ENCODE results near the gene VEPH1.
"Not testable (repeated sequence)": the region's sequence is repeated elsewhere in the genome, so short reads cannot be mapped to it uniquely, and the experiment has no call there.

VEPH1 gene

GRCh38 chr3:157335233-157336076 is 167.8 kb downstream of the VEPH1 start:
- DNase-seq: no peak

DNA sequence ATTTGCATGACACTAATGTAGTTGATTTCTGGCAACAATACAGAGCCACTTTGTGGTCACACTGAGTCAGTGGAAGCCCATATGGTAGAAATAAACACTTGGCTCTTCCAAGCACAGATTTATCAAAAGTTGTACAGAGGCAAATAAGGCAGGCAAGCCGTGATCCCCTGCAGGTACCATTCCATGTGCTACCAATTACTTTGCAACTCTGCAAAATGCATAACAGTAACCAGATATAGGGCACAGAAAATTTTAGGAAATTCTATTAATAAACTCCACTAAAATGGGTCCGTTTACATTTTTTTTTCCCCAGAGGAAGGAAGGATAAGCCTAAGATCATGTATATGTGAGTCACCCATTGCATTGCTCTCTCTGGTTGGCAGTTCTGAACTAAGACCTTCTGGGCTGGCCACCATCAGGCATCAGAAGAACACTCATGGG is 169.6 kb downstream of the VEPH1 start:
- DNase-seq: no peak

- no peak for DNase-seq
Observed at GRCh38 chr3:157330206-157330605, 173.0 kb downstream of the VEPH1 start.

GRCh38 chr3:157329551-157329950 is 173.7 kb downstream of the VEPH1 start:
- no peak for DNase-seq

DNA sequence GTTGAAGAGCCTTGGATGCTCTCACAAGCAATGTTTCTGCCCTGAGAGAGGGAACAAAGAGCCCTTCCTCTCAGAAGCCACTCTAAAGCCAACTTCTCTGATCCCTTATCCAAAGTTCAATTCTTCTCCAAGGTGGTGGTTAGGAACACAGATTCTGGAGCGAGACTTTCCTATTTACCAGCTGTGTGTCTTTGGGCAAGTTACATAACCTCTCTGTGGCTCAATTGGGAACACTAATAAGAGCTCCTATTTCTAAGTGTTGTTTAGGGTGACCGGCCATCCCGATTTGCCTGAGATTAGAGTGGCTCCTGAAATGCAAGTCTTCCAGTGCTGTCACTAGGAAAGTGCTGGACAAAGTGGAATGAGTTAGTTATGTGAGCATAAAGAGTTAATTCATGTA is 175.4 kb downstream of the VEPH1 start:
- no peak for DNase-seq

GRCh38 chr3:157327018-157327417 is 176.2 kb downstream of the VEPH1 start:
- DNase-seq: no peak

GRCh38 chr3:157324869-157325268 is 178.3 kb downstream of the VEPH1 start:
- DNase-seq: not testable (repeated sequence)

GRCh38 chr3:157323360-157323759 is 179.9 kb downstream of the VEPH1 start:
- DNase-seq: no peak

DNA sequence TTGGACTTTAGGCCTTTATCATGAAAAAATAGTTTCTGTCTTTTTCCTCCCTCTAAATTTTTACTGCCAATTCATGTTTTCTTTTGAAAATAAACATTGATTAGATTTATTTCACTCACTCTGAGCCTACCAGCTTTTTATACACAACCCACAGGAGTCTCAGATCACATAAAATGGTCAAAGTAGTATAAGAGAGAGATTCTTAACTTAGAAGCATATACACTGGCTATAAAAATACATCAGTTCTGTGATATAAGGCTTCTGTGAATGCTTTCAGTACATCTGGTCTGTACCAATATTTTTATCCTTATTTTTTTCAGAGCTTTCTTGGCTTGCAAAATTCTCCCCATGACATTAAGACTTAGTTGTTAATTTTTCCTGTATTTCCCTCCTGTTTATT is 183.5 kb downstream of the VEPH1 start:
- DNase-seq: no peak

GRCh38 chr3:157318639-157319288 is 184.5 kb downstream of the VEPH1 start:
- DNase-seq: no peak

DNA sequence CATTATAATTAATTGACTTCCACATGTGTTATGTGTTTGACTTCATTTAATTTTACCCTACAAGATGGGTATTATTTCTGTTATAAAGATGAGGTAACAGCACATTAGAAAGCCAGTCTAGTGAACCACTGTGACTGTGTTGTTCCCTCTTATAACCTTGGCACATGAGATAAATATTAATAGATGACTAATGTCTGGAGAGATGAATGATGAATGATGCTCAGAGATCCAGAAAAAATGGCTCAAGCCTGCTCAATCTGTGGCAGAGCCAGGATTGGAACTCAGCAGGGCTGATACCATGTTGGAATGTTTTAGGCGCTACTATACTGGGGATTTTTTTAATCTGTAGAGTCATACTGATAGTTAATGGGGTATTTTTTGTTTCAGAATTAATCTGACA is 185.3 kb downstream of the VEPH1 start:
- no peak for DNase-seq

GRCh38 chr3:157313186-157313585 is 190.0 kb downstream of the VEPH1 start:
- no peak for DNase-seq

GRCh38 chr3:157312376-157312745 is 190.9 kb downstream of the VEPH1 start:
- no peak for DNase-seq

GRCh38 chr3:157311633-157312375 is 191.4 kb downstream of the VEPH1 start:
- no peak for DNase-seq

- DNase-seq: no peak
Observed at GRCh38 chr3:157310329-157311052, 192.7 kb downstream of the VEPH1 start.

DNA sequence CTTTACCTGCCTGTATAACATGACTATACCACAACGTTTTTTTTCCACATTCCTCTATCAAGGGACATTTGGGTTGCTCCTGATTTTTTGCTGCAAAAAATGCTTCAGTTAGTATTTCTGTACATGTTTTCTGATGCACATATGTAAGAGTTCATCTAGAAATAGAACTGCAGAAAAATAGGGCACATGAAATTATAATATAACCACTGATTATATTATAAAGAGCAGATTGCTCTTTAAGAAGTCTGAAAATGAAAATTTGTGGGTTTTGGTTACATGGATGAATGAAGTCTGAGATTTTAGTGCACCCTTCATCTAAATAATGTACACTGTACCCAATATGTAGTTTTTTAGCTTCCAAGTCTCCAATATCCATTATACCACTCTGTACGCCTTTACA is 196.7 kb downstream of the VEPH1 start:
- no peak for DNase-seq

DNA sequence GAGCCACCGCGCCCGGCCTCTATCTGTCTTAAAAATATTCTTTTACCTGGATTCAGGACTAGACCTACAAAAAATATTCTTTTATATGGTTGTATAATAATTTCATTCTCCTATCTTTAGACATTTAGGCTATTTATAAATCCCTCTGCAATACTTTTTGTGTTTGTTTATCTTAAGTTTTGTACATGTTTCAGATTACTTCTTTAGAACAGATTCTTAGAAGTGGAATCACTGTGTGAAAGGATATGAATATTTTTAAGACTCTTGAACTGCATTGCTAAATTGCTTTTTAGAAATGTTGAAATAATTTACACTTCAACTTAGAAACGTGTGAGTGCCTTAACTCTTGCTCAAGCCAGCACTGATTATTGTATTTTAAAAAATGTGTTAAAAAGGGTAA is 197.8 kb downstream of the VEPH1 start:
- no peak for DNase-seq

DNA sequence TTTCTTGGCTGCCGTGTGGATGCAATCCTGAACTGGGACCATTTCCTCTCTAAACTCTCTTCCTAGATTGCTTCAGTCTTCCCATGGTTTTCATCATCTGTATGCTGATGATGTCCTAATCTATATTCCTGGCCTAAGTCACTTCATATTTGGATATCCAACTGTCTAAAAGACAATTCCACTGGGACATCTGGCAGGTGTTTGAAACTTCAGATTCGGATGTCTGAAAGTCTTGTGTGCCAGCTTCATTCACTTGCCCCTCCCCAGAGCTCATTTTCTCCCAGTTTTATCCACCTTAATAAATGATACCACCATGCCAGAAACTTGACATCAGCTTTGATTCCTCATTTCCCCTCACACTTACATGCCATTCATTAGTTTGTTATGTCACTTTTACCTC is 201.5 kb downstream of the VEPH1 start:
- DNase-seq: no peak

GRCh38 chr3:157300981-157301663 is 202.1 kb downstream of the VEPH1 start:
- no peak for DNase-seq

GRCh38 chr3:157300094-157300493 is 203.1 kb downstream of the VEPH1 start:
- DNase-seq: no peak

DNA sequence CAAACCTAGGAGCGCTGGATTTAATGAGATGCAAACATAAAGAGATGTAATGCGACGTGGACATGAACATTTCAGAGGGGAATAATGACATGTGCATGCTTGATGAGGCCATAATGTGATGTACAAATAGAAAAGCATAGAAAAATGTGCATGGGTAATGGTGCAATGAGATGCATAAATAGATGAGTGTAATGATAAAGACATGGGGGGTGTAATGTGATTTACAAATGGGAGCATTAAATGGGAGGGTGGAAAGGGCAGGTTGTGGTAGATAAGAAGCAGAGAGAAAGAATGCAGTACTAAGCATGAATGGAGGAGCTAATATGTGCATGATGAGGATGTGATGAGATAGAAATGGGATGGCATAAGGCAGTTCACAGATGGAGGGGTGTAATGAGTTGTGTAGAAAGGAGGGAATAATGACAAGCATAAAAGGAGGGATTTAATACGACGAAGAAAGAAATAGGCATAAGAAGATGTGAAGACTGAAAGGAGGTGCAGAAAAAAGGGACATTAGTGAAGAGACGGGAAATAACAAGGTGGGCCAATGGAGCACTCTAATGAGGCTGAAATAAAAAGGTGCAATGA is 205.8 kb downstream of the VEPH1 start:
- no peak for DNase-seq

DNA sequence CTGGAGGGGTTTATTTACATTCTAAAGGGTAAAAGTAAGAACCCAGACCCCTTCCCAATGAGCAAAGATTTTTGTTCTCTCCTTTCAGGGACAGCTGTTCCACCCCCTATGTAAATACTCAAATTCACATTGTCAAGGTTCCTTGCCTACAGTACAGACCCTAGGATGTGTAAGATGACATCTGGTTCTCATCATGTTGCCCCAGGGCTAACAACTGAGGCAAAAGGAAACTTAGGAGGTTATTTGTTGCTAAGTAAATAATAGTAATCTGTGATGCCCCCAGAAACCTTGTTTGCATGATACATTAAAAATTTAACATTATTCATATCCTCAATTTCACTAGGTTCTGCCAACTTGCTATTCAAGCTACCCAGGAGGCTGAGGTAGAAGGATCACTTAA is 208.3 kb downstream of the VEPH1 start:
- no peak for DNase-seq

All from cortex of kidney (tissue), 1 donor.